Ishikawa (cell line): ENCODE data around the gene EPB41L2.

ENCODE experiments used
- CEBPB ChIP-seq: IDR thresholded peaks from 2 replicates; pipeline ENCODE4 v1.6.1; 2012
- CREB1 ChIP-seq: IDR thresholded peaks from 2 replicates; pipeline ENCODE4 v1.6.1; 2012; ENCODE audit warnings: low read depth
- EGR1 ChIP-seq: IDR thresholded peaks from 2 replicates; pipeline ENCODE4 v1.6.1; 2012
- EP300 ChIP-seq: IDR thresholded peaks from 2 replicates; pipeline ENCODE4 v1.6.1; 2012; ENCODE audit warnings: borderline replicate concordance
- FOXM1 ChIP-seq: IDR thresholded peaks from 2 replicates; pipeline ENCODE4 v1.6.1; 2012; ENCODE audit warnings: low read depth, borderline replicate concordance
- MAX ChIP-seq: IDR thresholded peaks from 2 replicates; pipeline ENCODE4 v1.6.1; 2012
- NFIC ChIP-seq: IDR thresholded peaks from 2 replicates; pipeline ENCODE4 v1.6.1; 2012
- RAD21 ChIP-seq: IDR thresholded peaks from 2 replicates; pipeline ENCODE4 v1.6.1; 2012; ENCODE audit warnings: low read depth
- REST ChIP-seq: IDR thresholded peaks from 2 replicates; pipeline ENCODE4 v1.6.1; 2012; ENCODE audit warnings: low read depth, mild to moderate bottlenecking
- TAF1 ChIP-seq: IDR thresholded peaks from 2 replicates; pipeline ENCODE4 v1.6.1; 2012; ENCODE audit warnings: low read depth, mild to moderate bottlenecking
- TCF12 ChIP-seq: IDR thresholded peaks from 2 replicates; pipeline ENCODE4 v1.6.1; 2012; ENCODE audit warnings: low read depth
- TEAD4 ChIP-seq: IDR thresholded peaks from 2 replicates; pipeline ENCODE4 v1.6.1; 2012
- USF1 ChIP-seq: IDR thresholded peaks from 2 replicates; pipeline ENCODE4 v1.6.1; 2012
- YY1 ChIP-seq: IDR thresholded peaks from 2 replicates; pipeline ENCODE4 v1.6.1; 2012; ENCODE audit warnings: low read depth
- ZBTB7A ChIP-seq: IDR thresholded peaks from 2 replicates; pipeline ENCODE4 v1.6.1; 2012; ENCODE audit warnings: low read depth

Gene EPB41L2

GRCh38 chr6:131042664-131043063 lies 20.4 kb downstream of the EPB41L2 start:
- no peak for TF ChIP-seq USF1
- TF ChIP-seq TAF1 = no peak
- TF ChIP-seq ZBTB7A = no peak
- TF ChIP-seq TCF12 = no peak
- TF ChIP-seq RAD21 = no peak
- no peak for TF ChIP-seq CREB1
- no peak for TF ChIP-seq MAX
- TF ChIP-seq CEBPB = no peak
- no peak for TF ChIP-seq TEAD4
- TF ChIP-seq EGR1 = no peak
- no peak for TF ChIP-seq EP300
- TF ChIP-seq REST = no peak
- TF ChIP-seq NFIC = no peak
- TF ChIP-seq YY1 = no peak
- no peak for TF ChIP-seq FOXM1

DNA sequence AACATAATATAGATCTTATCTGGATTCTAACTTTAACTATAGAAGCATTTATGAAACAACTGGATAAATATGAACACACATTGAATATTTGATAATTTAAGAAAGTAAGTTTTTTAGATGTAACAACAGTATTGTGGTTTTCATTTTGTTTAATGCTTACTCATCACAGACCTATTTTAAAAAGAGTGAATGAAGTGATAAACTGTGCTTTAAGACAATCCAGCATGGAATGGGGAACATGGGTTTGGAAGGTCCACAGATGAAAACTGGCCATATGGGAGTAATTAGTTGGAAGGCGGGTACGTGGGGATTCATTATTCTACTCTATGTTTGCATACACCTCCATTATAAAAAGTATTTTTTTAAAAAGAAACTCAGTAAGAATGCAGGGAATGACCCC lies 21.2 kb downstream of the EPB41L2 start:
- TF ChIP-seq EGR1 (no peak), REST (no peak), YY1 (no peak), MAX (no peak), TAF1 (no peak), RAD21 (no peak), ZBTB7A (no peak), USF1 (no peak), TCF12 (no peak), TEAD4 (no peak)

- TF ChIP-seq YY1 (no peak), TAF1 (no peak), CREB1 (no peak), TEAD4 (no peak), RAD21 (no peak), EGR1 (no peak), MAX (no peak), USF1 (no peak), CEBPB (no peak), REST (no peak), FOXM1 (no peak), ZBTB7A (no peak), EP300 (no peak)
Observed at GRCh38 chr6:131040866-131041265, 22.2 kb downstream of the EPB41L2 start.

- TF ChIP-seq RAD21 (no peak), YY1 (no peak), TAF1 (no peak), REST (no peak), ZBTB7A (no peak), NFIC (no peak), EGR1 (no peak), FOXM1 (no peak), EP300 (no peak), CEBPB (no peak), CREB1 (no peak)
Observed at GRCh38 chr6:131039345-131039680, 23.7 kb downstream of the EPB41L2 start.
